ENCODE results near the gene FAM170B. TPM values are rescaled to one million over a fixed set of nuclear protein-coding genes. Genes with fewer than 3 reads are reported as not detected.

Gene FAM170B
- total and polyA plus RNA-seq, 2 experiments from 2014 or later: not detected

GRCh38 chr10:49174261-49174925 lies 40.6 kb upstream of the FAM170B start:
- no peaks in the 10 kb centered on the region for H3K9me3 Mint-ChIP-seq
- Histone ChIP-seq H3F3A (replicated peaks; ENCODE audit: low read depth) (no peaks in the 10 kb centered on the region), H3K9me2 (ENCODE audit: insufficient read depth) (no peaks in the 10 kb centered on the region), H3K27ac (ENCODE audit: low read depth) (no peak overlapping the region), H3K27me3 (ENCODE audit: insufficient read depth) (no peaks in the 10 kb centered on the region), H4K20me1 (replicated peaks; ENCODE audit: insufficient read depth) (no peaks in the 10 kb centered on the region), H3K36me3 (ENCODE audit: insufficient read depth) (no peaks in the 10 kb centered on the region), H3K4me3 (no peak overlapping the region), H3K79me2 (replicated peaks; ENCODE audit: insufficient read depth) (no peaks in the 10 kb centered on the region), H2AFZ (no peak overlapping the region; the same call in 1 of the 2 replicates), H3K4me1 (ENCODE audit: insufficient read depth) (no peaks in the 10 kb centered on the region), H3K4me2 (no peak overlapping the region)
- TF ChIP-seq STAT1 (IDR thresholded peaks at IDR 0.05; ENCODE audit: unreplicated experiment) (no peak), ETS1 (IDR thresholded peaks at IDR 0.05) (no peak), EZH2phosphoT487 (IDR thresholded peaks at IDR 0.05; ENCODE audit: unreplicated experiment) (no peak), POLR2AphosphoS5 (IDR thresholded peaks at IDR 0.05; ENCODE audit: low read depth) (no peak), JUNB (IDR thresholded peaks at IDR 0.05; ENCODE audit: unreplicated experiment) (no peak), ZNF462 (CRISPR knock-in tag; IDR thresholded peaks at IDR 0.05) (no peak)
- H3K36me3 Mint-ChIP-seq (ENCODE audit: low read depth): no peaks in the 10 kb centered on the region
- ATAC-seq (no peak), DNase-seq (ENCODE audit: low spot score) (no peak)
- H3K4me1 Mint-ChIP-seq: peaks cover 8% of the 10 kb centered on the region
- H3K27me3 Mint-ChIP-seq (ENCODE audit: insufficient read depth, low read depth, poor library complexity): no peaks in the 10 kb centered on the region
- no peak overlapping the region for H3K4me3 Mint-ChIP-seq
- H3K27ac Mint-ChIP-seq: no peak overlapping the region
